ENCODE data around the gene DDX20. TPM values are rescaled to one million over a fixed set of nuclear protein-coding genes. Genes with fewer than 3 reads are reported as not detected.

DDX20 gene
- total RNA-seq, 2 experiments from 2014 or later: 15.3 to 15.9 TPM

- intact Hi-C loops (cut with micrococcal nuclease): no loop called here
- no peak overlapping the region for H3K27ac Mint-ChIP-seq
- no peaks in the 10 kb centered on the region for H3K4me1 Mint-ChIP-seq (ENCODE audit: low read depth)
- H3K36me3 Mint-ChIP-seq (ENCODE audit: low read depth): no peaks in the 10 kb centered on the region
- H3K4me3 Mint-ChIP-seq: no peak overlapping the region
- DNase-seq: no peak
- ATAC-seq: no peak
- ChIA-PET POLR2A (interaction anchor here (1.2 kb wide), 1 partner anchor 223 kb away, joined by 5 read pairs; no protein-coding TSS in a partner anchor), CTCF (interaction anchor here (5.3 kb wide), 1 partner anchor 16 kb away, joined by 31 read pairs; no protein-coding TSS in a partner anchor)
- no peaks in the 10 kb centered on the region for H3K9me3 Mint-ChIP-seq
- no peak for TF ChIP-seq CTCF (IDR thresholded peaks at IDR 0.05)
- H3K27me3 Mint-ChIP-seq: no peaks in the 10 kb centered on the region
Observed at GRCh38 chr1:111730706-111731105, 25.0 kb upstream of the DDX20 start.

GRCh38 chr1:111731956-111732355, 23.7 kb upstream of the DDX20 start:
- TF ChIP-seq CTCF (IDR thresholded peaks at IDR 0.05): no peak
- no peaks in the 10 kb centered on the region for H3K36me3 Mint-ChIP-seq (ENCODE audit: low read depth)
- peaks cover 1% of the 10 kb centered on the region for H3K27me3 Mint-ChIP-seq
- H3K4me3 Mint-ChIP-seq: no peak overlapping the region
- DNase-seq: no peak
- no peaks in the 10 kb centered on the region for H3K9me3 Mint-ChIP-seq
- ATAC-seq: no peak
- no peak overlapping the region for H3K27ac Mint-ChIP-seq
- ChIA-PET CTCF (interaction anchor here (0.9 to 5.3 kb wide), 2 partner anchors 17 to 38 kb away, joined by 4 to 31 read pairs; no protein-coding TSS in a partner anchor), POLR2A (interaction anchor here (1.2 kb wide), 1 partner anchor 224 kb away, joined by 5 read pairs; no protein-coding TSS in a partner anchor)
- H3K4me1 Mint-ChIP-seq (ENCODE audit: low read depth): no peaks in the 10 kb centered on the region
- intact Hi-C loops (cut with micrococcal nuclease): no loop called here

- ATAC-seq (no peak), DNase-seq (no peak)
- Mint-ChIP-seq H3K36me3 (ENCODE audit: low read depth) (no peaks in the 10 kb centered on the region), H3K27me3 (peaks cover 8% of the 10 kb centered on the region), H3K9me3 (no peaks in the 10 kb centered on the region), H3K4me3 (no peak overlapping the region), H3K27ac (no peak overlapping the region), H3K4me1 (ENCODE audit: low read depth) (peaks cover 4% of the 10 kb centered on the region)
- intact Hi-C loops (cut with micrococcal nuclease): no loop called here
- CTCF ChIA-PET: interaction anchor here (0.9 to 5.3 kb wide), 2 partner anchors 18 to 37 kb away, joined by 4 to 31 read pairs; no protein-coding TSS in a partner anchor
- POLR2A ChIA-PET: interaction anchor here (1.5 kb wide), 1 partner anchor 12 kb away, joined by 4 read pairs; no protein-coding TSS in a partner anchor
- TF ChIP-seq CTCF (IDR thresholded peaks at IDR 0.05): no peak
Observed at GRCh38 chr1:111732718-111733117, 23.0 kb upstream of the DDX20 start.

GRCh38 chr1:111733183-111733991, 22.3 kb upstream of the DDX20 start:
- no peak for ATAC-seq
- ChIA-PET CTCF (interaction anchor here (0.6 to 5.3 kb wide), 5 partner anchors 9 to 22 kb away, joined by 3 to 31 read pairs (median 3); no protein-coding TSS in a partner anchor), POLR2A (interaction anchor here (1.5 kb wide), 1 partner anchor 13 kb away, joined by 4 read pairs; no protein-coding TSS in a partner anchor)
- intact Hi-C loops (cut with micrococcal nuclease): no loop called here
- no peak for DNase-seq
- TF ChIP-seq CTCF (IDR thresholded peaks at IDR 0.05): no peak
- H3K27ac Mint-ChIP-seq: no peak overlapping the region
- H3K4me3 Mint-ChIP-seq: no peak overlapping the region
- no peaks in the 10 kb centered on the region for H3K36me3 Mint-ChIP-seq (ENCODE audit: low read depth)
- peaks cover 12% of the 10 kb centered on the region for H3K27me3 Mint-ChIP-seq
- H3K9me3 Mint-ChIP-seq: no peaks in the 10 kb centered on the region
- H3K4me1 Mint-ChIP-seq (ENCODE audit: low read depth): peaks cover 8% of the 10 kb centered on the region

- DNase-seq (no peak), ATAC-seq (no peak)
- H3K9me3 Mint-ChIP-seq: no peaks in the 10 kb centered on the region
- ChIA-PET POLR2A (interaction anchor here (0.6 to 1.5 kb wide), 3 partner anchors 13 to 23 kb away, joined by 3 to 4 read pairs (median 4); no protein-coding TSS in a partner anchor), CTCF (interaction anchor here (0.6 to 5.3 kb wide), 7 partner anchors 9 to 35 kb away, joined by 3 to 31 read pairs (median 3); no protein-coding TSS in a partner anchor)
- TF ChIP-seq CTCF (IDR thresholded peaks at IDR 0.05): no peak
- intact Hi-C loops (cut with micrococcal nuclease): no loop called here
- H3K27me3 Mint-ChIP-seq: peaks cover 14% of the 10 kb centered on the region
- no peaks in the 10 kb centered on the region for H3K36me3 Mint-ChIP-seq (ENCODE audit: low read depth)
- H3K4me1 Mint-ChIP-seq (ENCODE audit: low read depth): peaks cover 11% of the 10 kb centered on the region
- H3K4me3 Mint-ChIP-seq: no peak overlapping the region
- H3K27ac Mint-ChIP-seq: no peak overlapping the region
Observed at GRCh38 chr1:111733992-111734341, 21.7 kb upstream of the DDX20 start.
